Liver (tissue), 9 donors: ENCODE data around the gene EEF1AKMT2. TPM values are rescaled to one million over a fixed set of nuclear protein-coding genes. Genes with fewer than 3 reads are reported as not detected.
A peak's percentile ranks its signal among the peaks of the same experiment; 100 is the strongest.

Experiments used
- DNase-seq: peaks from one replicate; pipeline ENCODE4 v3.0.0-alpha.2; 2017; ENCODE audit warnings: low spot score
- H3K27ac ChIP-seq, 2 donors: one replicate each; pipeline ENCODE4 v1.7.0; 2013; ENCODE audit warnings: inconsistent platforms in 2 of 2, low read length in 2 of 2, control low read depth in 1 of 2, low read depth in 1 of 2, mild to moderate bottlenecking in 1 of 2
- H3K27me3 ChIP-seq, 4 donors: one replicate each; pipeline versions ENCODE4 v1.6.1 to v1.7.0; 2013; ENCODE audit warnings: low read length in 3 of 4, inconsistent platforms in 1 of 4, mild to moderate bottlenecking in 1 of 4, moderate library complexity in 1 of 4; ENCODE audit not compliant: control insufficient read depth in 4 of 4, insufficient read depth in 4 of 4
- H3K36me3 ChIP-seq, 4 donors: one replicate each; pipeline versions ENCODE4 v1.6.1 to v1.7.0; 2013; ENCODE audit warnings: low read length in 3 of 4, mild to moderate bottlenecking in 3 of 4, low read depth in 1 of 4, moderate library complexity in 1 of 4; ENCODE audit not compliant: control insufficient read depth in 4 of 4, insufficient read depth in 3 of 4
- H3K4me1 ChIP-seq, 4 donors: one replicate each; pipeline versions ENCODE4 v1.6.1 to v1.7.0; 2013; ENCODE audit warnings: low read length in 3 of 4, mild to moderate bottlenecking in 3 of 4, moderate library complexity in 1 of 4; ENCODE audit not compliant: control insufficient read depth in 4 of 4, insufficient read depth in 4 of 4
- H3K4me3 ChIP-seq, 3 donors: one replicate each; pipeline versions ENCODE4 v1.6.1 to v1.7.0; 2013; ENCODE audit warnings: low read length in 3 of 3, control low read depth in 1 of 3, low read depth in 1 of 3, mild to moderate bottlenecking in 1 of 3
- H3K9ac ChIP-seq, 2 donors: one replicate each; pipeline ENCODE4 v1.7.0; 2013; ENCODE audit warnings: low read length in 2 of 2, mild to moderate bottlenecking in 2 of 2, moderate library complexity in 2 of 2, control low read depth in 1 of 2, low read depth in 1 of 2
- H3K9me3 ChIP-seq, 4 donors: one replicate each; pipeline versions ENCODE4 v1.6.1 to v1.7.0; 2013; ENCODE audit warnings: low read length in 3 of 4; ENCODE audit not compliant: control insufficient read depth in 4 of 4
- ATF3 ChIP-seq: IDR thresholded peaks from 2 replicates; pipeline ENCODE4 v1.6.1; 2016; ENCODE audit warnings: antibody characterized with exemption
- EGR1 ChIP-seq, 2 donors: IDR thresholded peaks; 2 replicates each; pipeline ENCODE4 v1.6.1; 2016 to 2018; ENCODE audit warnings: antibody characterized with exemption in 2 of 2, low read depth in 2 of 2
- FOXA1 ChIP-seq: IDR thresholded peaks from 2 replicates; pipeline ENCODE4 v1.6.1; 2016; ENCODE audit warnings: antibody characterized with exemption
- FOXA2 ChIP-seq: IDR thresholded peaks from 2 replicates; pipeline ENCODE4 v1.6.1; 2016; ENCODE audit warnings: antibody characterized with exemption
- GABPA ChIP-seq, 2 donors: IDR thresholded peaks in 1 of 2; conservative IDR thresholded peaks in 1 of 2; 2 replicates each; pipeline ENCODE4 v1.6.1; 2016; ENCODE audit warnings: antibody characterized with exemption in 2 of 2, mild to moderate bottlenecking in 1 of 2, moderate library complexity in 1 of 2
- HNF4A ChIP-seq, 2 donors: conservative IDR thresholded peaks; 2 replicates each; pipeline ENCODE4 v1.6.1; 2016; ENCODE audit warnings: antibody characterized with exemption in 2 of 2, mild to moderate bottlenecking in 2 of 2
- HNF4G ChIP-seq: IDR thresholded peaks from 2 replicates; pipeline ENCODE4 v1.6.1; 2016; ENCODE audit warnings: antibody characterized with exemption
- JUND ChIP-seq, 2 donors: IDR thresholded peaks; 2 replicates each; pipeline ENCODE4 v1.6.1; 2016; ENCODE audit warnings: antibody characterized with exemption in 2 of 2
- MAX ChIP-seq: IDR thresholded peaks from 2 replicates; pipeline ENCODE4 v1.6.1; 2016; ENCODE audit warnings: antibody characterized with exemption
- RAD21 ChIP-seq, 2 donors: IDR thresholded peaks; 2 replicates each; pipeline ENCODE4 v1.6.1; 2016; ENCODE audit warnings: antibody characterized with exemption in 2 of 2, mild to moderate bottlenecking in 2 of 2
- REST ChIP-seq: IDR thresholded peaks from 2 replicates; pipeline ENCODE4 v1.6.1; 2016; ENCODE audit warnings: antibody characterized with exemption, mild to moderate bottlenecking
- RXRA ChIP-seq, 2 donors: IDR thresholded peaks; 2 replicates each; pipeline ENCODE4 v1.6.1; 2017 to 2018; ENCODE audit warnings: antibody characterized with exemption in 2 of 2, mild to moderate bottlenecking in 1 of 2
- SP1 ChIP-seq: IDR thresholded peaks from 2 replicates; pipeline ENCODE4 v1.6.1; 2018; ENCODE audit warnings: antibody characterized with exemption, mild to moderate bottlenecking
- TAF1 ChIP-seq: conservative IDR thresholded peaks from 2 replicates; pipeline ENCODE4 v1.6.1; 2016; ENCODE audit warnings: antibody characterized with exemption, mild to moderate bottlenecking
- YY1 ChIP-seq: IDR thresholded peaks from 2 replicates; pipeline ENCODE4 v1.6.1; 2016; ENCODE audit warnings: antibody characterized with exemption, mild to moderate bottlenecking
- ZBTB33 ChIP-seq: IDR thresholded peaks from 2 replicates; pipeline ENCODE4 v1.6.1; 2016; ENCODE audit warnings: antibody characterized with exemption
- WGBS: extraction: QIAGEN DNeasy Blood & Tissue Kit; methylation state at CpG from one replicate; pipeline ENCODE4 v1.1.7; 2013; 5-methylcytosine and 5-hydroxymethylcytosine counted together
- polyA plus RNA-seq, 2 donors: library from polyadenylated mRNA; stranded (reverse) in 1 of 2; unstranded in 1 of 2; fragments of 200-250 nt in 1 of 2; fragments of >200 nt in 1 of 2; fragmentation: Nextera tagmentation in 1 of 2; extraction: Ambion mirVana in 1 of 2; gene quantifications; one replicate each; pipeline versions ENCODE4 v1.2.1 to v1.2.3, GENCODE V29; 2013 to 2015
- total RNA-seq, 2 donors: library from RNA; depleted of rRNA; stranded (reverse); fragments of >200 nt; gene quantifications; one replicate each; pipeline ENCODE4 v1.2.3, GENCODE V29; 2014
- donor health status: healthy.
- donor health status: healthy.
- donor health status: healthy.
- donor health status: healthy.
- donor health status: healthy.

EEF1AKMT2 gene
- total and polyA plus RNA-seq, 4 donors: 5.9 to 12.7 (median 8.5) TPM

- DNase-seq: no peak
- H3K36me3 ChIP-seq: no peaks in the 10 kb centered on the region
- TF ChIP-seq SP1 (no peak), TAF1 (no peak), FOXA1 (no peak), YY1 (no peak), HNF4G (no peak), ZBTB33 (no peak), ATF3 (no peak)
- no peak overlapping the region for H3K9ac ChIP-seq
- H3K4me3 ChIP-seq: no peak overlapping the region
- 57% methylated on average over 7 of the region's 7 CpGs for WGBS
- peak overlapping the region; percentile 71 to 85 for H3K27ac ChIP-seq
- no peaks in the 10 kb centered on the region for H3K9me3 ChIP-seq
- H3K4me1 ChIP-seq: peaks cover 15 to 74% (median 65%) of the 10 kb centered on the region in 4 donors
- H3K27me3 ChIP-seq: no peaks in the 10 kb centered on the region
Observed at GRCh38 chr10:124739986-124740368, 51.7 kb downstream of the EEF1AKMT2 start.

- Histone ChIP-seq H3K36me3 (no peaks in the 10 kb centered on the region), H3K4me1 (peaks cover 15 to 71% (median 62%) of the 10 kb centered on the region in 4 donors), H3K9me3 (no peaks in the 10 kb centered on the region), H3K27me3 (no peaks in the 10 kb centered on the region), H3K9ac (no peak overlapping the region), H3K27ac (peak overlapping the region; percentile 10 to 85), H3K4me3 (no peak overlapping the region)
- 80% methylated on average over 13 of the region's 13 CpGs for WGBS
- no peak for TF ChIP-seq GABPA (IDR thresholded peaks at IDR 0.05 in 1 of 2, conservative IDR thresholded peaks at IDR 0.05 in 1 of 2)
- no peak for TF ChIP-seq FOXA2
- TF ChIP-seq HNF4G: no peak
- TF ChIP-seq TAF1: no peak
- no peak for TF ChIP-seq RXRA (IDR thresholded peaks at IDR 0.05)
- TF ChIP-seq ATF3: no peak
- TF ChIP-seq RAD21 (IDR thresholded peaks at IDR 0.05): no peak
- TF ChIP-seq MAX: no peak
- TF ChIP-seq REST: no peak
- TF ChIP-seq JUND (IDR thresholded peaks at IDR 0.05): no peak
- no peak for TF ChIP-seq HNF4A (conservative IDR thresholded peaks at IDR 0.05)
- no peak for TF ChIP-seq EGR1 (IDR thresholded peaks at IDR 0.05; ENCODE audit: low read depth in 2 of 2)
- DNase-seq: peak; percentile 31
Observed at GRCh38 chr10:124739119-124739921, 52.4 kb downstream of the EEF1AKMT2 start.
